Lung microvascular endothelial cell (primary cell): ENCODE results near the gene KCNA2. TPM values are rescaled to one million over a fixed set of nuclear protein-coding genes. Genes with fewer than 3 reads are reported as not detected.

ENCODE experiments used
- DNase-seq, 2 donors: peaks; one replicate each; pipeline versions ENCODE4 v3.0.0 to v3.0.0-alpha.2; 2010; ENCODE audit warnings: low read depth in 2 of 2
- total RNA-seq: library from RNA; depleted of rRNA; stranded (reverse); fragments of >200 nt; gene quantifications from 2 replicates; pipeline ENCODE4 v1.2.1, GENCODE V29; 2014

Gene KCNA2
- total RNA-seq, 1 donor from 2014 or later = not detected

DNA sequence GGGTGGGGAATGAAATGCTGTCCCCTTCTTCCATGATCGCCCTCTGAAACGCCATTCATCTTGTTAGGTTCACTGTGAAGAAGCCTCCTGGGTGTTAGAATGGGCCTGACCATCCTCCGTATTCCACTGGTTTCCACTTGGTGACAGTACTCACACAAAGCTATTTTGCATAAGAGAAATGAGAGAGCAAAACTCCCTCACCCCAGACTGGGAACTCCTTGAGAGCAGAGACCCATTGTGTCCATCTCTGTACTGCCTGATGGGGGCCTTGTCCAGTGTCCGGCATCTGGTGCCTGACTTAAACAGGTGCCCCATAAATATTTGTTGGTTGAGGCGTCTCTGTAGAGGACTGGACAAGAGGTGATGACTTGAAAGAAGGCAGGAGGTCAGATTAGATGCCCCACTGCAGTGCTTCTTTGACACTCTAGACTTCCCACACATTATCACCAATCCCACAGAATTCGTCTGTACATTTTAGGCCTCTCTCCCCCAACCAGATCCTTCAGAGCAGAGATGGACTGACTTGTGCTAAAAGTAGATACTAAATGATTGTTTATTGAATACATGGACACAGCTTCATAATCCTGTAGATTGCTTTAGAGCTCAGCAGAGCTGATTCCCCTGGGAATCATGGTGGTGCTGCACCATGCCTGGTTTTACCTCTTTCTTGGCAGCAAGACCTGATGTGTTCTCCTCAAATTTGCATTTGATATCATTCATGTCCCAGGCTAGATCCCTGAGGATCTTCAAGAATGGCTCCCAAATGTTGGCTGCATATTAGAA, 22.4 kb upstream of the KCNA2 start:
- DNase-seq = no peak

DNA sequence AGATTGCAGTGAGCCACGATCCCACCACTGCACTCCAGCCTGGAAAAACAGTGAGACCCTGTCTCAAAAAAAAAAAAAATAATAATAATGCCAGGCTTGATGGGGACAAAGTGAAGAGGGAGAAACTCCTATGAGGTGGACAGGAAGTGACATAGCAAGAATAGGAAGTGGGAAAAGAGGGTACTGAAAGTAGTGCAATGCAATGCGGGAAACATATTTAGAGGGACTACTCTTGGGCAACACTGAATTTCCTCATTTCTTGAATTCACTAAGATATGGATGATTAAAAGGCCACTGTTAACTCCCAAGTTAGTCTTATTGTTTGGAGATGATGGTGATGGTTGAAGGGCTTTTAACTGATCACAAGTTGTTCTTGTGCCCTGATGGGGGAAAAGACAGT, 21.6 kb upstream of the KCNA2 start:
- no peak for DNase-seq

DNA sequence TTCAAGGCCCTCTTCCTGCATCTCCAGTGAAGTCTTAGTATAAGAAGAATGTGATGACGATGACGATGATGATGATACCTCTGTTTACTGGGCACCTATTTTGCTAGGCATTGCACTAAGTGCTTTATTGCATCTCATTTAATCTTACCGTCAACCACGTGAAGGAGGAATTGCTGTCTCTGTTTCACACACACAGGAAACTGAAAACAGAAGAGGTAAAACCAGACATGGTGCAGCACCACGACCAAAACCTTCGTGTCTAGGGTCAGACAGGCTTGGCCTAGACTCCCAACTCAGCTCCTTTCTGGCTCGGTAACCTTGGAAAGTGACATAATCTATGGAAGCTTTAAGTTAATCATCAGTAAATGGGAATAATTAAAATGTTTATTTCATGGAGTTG, 20.7 kb upstream of the KCNA2 start:
- DNase-seq = no peak

DNA sequence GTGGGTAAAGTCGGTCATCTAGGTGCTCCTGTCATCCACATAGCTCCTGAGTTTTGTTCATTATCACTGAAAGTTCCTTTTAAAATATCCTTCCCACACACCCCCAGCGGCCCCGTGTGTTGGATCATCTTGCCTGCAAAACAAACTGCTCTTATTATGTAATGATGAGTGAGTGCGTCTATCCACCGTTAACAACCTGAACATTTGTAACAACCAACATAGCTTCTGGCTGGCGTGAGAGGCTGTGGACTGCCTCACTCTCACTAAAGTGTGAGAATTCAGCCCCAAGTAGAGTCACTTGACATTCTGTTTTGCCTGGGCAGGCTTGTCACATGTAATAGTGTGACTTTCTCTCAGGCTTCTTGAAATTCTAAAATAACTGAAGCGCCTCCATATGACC, 14.5 kb upstream of the KCNA2 start:
- DNase-seq = no peak

DNA sequence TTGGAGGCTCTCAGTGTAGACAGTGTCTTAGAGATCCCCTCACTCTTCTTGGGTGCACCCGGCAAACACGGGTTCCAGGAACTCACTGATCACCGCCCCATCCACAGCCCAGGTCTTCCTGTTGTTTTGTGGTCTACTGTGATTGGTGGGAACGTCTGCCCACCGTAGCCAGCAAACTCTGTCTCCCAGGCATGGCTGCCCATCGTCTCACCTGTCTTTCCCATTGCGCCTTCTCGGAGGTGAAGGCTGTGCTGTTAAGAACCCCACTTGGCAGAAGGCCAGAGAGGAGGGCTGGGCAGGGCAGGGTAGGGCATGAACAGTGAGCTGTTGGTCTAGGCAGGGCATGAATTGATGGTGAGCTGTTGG, 14.1 kb upstream of the KCNA2 start:
- DNase-seq = no peak

DNA sequence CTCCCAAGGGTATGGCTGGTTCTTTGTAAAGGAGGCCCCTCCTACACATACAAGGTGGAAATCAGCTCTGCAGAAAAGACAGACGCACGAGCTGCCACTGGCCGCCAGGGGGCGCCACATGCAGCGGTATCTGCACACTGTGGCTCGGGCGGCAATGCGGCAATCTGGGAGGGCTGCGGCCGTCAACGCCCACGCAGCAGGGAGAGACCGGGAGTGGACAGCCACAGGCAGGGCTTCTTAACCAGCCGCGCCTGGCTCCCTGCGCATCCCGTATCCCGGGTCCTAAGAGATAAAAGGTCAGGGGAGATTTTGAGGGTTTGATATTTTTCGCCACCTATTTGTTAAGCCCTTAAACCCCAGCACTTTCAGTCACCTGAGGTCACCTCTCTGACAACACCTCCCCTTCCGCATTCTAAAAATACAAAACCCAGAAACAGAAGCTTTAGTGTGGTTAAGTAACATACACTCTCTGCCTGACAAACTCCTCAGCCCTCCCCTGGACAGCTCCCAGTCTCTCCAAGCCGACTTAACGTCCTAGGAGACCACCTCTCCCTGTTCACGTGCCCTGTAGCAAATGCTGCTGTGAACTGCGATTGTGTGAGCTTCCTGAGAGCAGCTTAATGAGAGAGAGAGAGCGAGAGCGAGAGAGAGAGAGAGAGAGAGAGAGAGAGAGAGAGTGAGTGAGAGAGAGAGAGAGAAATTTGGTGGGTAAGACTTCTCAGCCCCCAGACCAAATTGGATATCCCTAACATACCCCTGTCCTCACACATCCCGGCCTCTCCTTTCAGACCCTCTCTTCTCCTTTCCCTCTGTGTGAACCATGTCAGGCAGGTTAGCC, 13.5 kb upstream of the KCNA2 start:
- DNase-seq = peak; percentile 65 to 81

DNA sequence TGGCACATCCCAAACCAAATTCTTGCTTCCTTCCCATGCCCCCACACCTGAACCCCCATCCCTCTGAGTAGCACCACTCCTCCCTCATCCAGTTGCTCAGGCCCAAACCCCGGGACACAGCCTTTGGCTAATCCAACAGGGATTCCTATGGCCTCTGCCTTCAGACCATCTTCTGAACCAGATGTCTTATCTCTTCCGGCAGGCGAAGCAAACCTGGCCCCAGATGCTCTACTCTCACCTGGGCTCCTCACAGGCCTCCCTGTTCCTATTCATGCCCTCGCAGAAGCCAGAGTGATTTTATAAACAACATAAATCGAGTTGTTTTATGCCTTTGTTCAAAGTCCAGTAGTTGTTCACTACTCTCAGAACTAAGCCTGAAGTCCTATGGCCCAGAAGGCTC, 12.5 kb upstream of the KCNA2 start:
- no peak for DNase-seq

DNA sequence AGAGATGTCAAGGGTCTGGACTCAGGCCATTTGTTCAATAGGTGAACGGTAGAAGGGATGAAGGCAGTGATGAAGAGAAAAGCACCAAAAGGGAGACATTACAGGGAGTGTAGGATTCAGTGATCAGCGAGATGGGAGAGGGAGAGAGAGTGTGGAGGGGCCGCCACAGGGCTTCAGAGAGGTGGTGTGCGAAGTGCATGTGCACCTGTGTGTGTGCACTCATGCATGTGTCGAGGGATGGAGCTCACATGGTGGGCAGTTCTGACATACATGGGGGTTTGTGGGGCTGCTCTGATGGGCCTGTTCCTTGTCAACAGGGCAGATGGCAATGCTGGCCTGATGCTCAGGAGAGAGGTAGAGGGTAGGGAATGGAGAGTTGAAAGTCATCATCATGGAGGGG, 11.4 kb upstream of the KCNA2 start:
- no peak for DNase-seq

DNA sequence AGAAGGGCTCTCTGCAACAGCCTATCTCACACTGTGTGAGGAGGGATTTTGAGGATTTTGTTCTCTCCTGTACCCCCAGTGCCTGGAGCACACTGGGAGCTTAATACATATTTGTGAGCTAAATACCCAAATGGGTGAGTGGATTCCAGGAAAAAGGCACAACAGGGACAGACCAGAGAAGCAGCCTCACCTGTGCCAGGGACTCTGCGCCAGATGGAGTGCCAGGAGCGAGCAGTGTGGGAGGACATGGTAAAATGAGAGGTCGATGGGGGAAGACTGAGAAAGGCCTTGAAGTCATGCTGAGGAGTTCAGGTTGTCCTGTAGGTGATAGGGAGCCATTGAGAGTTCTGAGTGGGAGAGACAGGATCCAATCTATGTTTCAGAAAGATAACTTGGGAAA, 11.0 kb upstream of the KCNA2 start:
- no peak for DNase-seq

DNA sequence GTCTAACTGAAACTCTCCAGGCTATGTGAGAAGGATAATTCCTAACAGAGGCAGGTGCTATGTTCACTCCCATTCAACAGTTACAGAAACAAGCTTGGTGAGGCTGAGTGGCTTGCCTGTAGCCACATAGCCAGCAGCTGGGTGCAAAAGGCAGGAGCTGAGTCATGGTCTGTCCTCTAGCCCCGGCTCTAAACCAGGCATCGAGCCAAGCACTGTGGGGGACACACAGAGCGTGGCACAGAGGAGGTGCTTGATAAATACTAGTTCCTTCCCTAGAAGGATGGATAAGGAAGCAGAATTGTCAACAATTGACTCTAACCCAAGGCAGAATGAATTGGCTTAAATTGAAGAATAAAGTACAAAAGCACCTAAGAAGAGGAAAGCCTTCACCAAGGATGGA, 10.4 kb upstream of the KCNA2 start:
- DNase-seq = no peak

DNA sequence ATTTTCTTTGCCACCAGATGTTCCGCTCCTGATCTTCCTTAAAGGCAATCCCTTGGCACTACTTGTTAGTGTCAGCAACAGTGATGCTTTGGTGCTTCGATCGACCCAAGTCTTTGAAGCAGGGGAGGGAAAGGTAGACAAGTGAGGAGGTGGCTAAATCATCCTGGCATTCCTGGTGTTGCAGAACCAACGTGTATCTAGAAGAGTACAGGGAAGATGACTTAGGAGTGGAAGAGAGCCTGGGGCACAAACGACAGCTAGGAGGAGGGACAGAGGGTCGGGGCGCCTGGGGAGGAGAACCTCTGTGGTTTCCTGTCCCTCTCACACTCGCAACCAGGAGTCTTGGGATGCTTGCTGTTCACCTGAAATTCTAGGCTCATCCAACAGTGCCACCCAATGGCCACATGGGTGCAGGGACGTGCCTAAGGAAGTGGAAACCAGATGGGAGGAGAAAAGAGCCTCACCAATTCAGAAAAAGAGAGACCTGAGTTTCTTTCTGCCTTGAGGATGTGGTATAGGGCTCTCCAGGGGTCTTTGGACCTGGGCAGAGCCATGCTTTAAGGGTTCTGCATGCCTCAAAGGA, 9.5 kb upstream of the KCNA2 start:
- peak; percentile 56 to 73 for DNase-seq

DNA sequence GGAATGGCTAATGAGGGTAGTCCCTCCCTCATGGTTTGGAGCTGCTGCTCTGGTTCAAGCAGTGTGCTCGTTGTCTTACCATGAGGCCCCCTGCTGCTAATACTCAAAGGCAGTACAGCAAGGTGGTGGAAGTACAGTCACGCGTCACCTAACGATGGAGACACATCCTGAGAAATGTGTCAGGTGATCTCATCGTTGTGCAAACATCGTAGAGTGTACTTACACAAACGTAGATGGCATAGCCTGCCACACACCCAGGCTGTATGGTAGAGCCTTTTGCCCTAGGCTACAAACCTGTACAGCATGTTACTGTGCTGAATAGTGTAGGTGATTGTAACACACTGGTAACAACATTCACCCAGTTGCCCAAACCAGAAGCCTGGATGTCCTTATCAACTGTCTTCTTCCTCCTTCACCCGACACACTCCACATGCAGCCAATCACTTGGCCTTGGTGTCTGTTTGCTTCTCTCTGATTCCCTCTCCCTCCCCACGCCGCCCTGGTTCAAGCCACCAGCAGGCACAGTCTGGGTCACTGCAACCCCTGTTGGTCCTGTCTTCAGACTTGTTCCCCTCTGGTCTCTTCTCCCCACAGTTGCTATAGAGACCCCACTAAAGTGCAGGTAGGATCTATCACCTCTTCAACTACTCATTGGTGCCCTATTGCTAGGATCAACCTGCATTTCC, 6.0 kb upstream of the KCNA2 start:
- no peak for DNase-seq

DNA sequence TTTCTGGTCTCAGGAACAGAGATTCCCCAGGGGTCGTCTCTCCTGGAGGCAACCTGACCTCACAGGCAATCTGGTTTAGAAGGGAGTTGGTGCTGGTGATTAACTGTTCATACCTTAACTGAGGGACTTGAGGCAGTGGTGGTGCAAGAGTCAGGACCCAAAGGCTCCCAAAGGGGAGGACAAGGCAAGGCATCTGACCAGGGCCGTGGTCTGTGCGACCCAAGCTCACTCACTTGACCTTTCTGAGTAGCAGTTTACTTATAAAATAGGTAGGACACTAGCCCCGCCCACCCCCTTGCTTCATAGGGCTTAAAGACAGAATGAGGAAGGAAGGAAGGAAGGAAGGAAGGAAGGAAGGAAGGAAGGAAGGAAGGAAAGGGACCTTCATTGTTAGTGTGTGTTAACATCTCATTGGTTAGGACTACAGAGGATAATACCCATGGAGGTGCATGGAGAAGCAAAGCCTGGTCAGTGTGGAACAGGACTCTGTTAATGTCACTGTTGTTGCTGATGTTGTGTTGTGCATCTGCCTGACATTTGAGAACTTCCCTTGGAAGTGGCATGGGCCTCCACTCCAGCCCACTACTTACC, 4.6 kb upstream of the KCNA2 start:
- DNase-seq = no peak

DNA sequence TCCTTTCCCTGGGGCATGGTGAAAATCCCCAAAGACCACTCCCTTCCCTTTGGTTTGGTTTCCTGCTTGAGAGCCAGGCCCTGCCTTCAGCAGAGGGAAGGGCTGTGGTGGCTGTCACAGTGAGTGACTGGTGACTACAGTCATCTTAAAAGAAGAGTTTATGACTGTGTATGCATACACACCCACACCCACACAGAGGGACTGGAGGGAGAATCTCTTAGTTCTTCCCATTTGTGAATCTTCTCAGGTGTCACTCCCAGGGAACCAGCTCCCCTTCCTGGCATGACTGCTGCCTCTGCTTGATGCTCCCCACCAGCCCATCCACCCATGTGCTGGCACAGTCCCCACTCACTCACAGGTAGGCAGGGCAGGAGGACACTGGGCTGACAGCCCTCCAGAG, 3.9 kb upstream of the KCNA2 start:
- no peak for DNase-seq

DNA sequence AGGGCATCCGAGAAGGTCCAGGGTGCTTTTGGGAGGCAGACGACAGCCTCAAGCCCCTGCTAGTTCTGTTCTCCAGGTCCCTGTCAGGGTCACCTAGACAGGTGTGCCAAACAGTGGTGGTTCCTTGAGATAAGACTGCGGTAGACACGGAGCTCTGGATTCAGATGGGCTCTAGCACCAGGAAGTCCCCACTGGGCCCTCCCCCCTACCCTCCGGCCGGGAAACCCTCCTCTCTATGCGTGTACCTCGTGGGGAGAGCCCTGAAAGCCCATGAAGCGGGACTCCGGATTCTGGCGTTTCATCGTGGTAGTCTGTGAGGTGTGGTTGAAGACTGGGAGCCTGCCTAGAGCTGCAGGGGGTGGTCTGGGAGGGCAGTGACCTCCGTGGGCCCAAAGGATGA, 2.1 kb upstream of the KCNA2 start:
- no peak for DNase-seq

DNA sequence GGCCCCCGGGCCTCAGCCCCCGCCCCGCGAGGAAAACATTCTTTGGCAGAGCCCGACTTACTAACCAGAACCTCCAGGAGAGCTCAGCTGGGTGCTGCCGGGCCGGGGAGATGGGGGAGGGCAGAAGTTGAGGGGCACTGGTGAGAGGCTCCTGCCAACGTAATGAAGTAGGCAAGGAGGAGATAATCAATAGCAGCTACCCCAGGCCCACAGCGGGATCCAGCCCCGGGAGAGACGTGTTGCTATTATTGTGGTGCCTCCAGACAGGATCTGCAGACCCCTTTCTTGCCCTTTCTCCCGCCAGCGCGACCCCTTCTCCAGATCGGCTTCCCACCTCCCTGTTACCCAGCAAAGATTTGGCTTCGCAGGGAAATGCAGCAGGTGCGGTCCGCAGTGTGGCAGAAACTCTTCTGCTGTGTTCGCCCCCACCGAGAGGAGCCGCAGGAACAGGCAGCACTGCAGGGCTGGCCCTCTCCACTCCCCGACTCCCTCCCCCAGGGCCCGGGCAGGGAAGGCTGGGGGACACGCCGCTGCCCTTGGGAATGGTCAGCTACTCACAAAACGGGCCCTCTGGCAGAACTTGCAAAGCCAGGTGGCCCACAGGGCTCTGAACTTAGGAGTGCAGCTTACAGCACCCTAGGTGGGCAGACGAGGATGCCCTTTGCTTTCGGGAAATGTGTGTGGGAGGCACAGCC, 1.5 kb upstream of the KCNA2 start:
- DNase-seq = no peak

DNA sequence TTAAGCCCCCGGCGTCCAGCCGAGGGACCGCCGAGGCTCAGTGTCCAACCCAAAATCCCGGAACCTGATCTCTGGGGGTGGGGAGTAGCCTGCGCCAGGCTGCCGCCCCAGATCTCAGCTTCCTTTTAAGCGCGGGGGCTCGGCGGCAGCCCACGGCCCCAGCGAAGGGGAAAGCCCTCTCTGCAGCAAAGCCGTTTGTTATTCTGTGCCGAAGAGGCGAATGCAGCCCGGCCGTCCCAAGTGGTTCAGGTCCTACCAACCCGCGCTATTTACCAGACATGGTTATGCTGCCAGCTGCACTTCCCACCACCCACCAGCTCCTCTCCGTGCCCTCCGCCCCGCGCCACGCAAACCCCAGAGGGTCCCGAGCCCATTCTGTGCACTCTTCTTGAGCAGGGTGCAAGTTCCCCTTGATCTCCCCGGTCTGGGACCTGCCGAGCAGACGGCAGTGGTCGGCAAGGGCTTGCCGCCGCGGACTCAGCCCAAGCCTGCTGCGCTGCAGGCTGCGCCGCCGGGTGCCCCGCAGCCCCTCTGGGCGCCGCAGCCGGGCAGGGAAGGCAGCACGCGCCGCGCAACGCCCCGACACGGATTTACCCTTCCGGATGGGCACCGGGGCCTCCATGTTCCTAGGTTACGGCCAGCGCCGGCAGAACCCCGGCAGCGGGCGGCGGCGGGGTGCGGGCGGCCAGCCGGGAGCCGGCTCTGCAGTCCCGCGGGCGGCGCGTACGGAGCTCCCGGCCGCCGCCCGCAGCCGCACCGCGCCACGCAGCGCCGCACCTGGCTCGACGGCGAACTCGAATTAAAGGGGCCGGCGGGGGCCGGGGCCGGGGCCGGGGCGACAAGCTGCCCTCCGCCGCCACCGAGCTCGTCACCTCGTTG, 738 bp upstream of the KCNA2 start:
- no peak for DNase-seq

DNA sequence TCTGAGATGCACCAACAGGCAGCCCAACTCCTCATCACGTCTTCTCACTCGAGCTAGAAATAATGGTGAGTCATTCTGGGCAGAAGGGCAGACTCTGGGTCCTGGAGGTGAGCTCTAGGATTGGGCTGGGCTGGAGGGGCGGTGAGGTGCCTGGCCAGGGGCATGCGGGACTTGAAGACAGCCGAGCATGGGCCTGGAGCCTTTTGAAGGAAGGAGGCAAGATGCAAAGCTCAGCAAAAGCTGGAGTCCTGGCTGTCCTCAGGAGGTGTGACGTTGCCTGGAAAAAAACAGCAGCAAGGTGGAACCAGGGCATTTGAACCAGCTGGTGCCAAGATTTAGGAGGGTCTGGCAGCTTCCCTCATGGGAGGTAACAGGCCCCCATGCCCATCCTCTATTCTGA, 712 bp downstream of the KCNA2 start:
- no peak for DNase-seq

DNA sequence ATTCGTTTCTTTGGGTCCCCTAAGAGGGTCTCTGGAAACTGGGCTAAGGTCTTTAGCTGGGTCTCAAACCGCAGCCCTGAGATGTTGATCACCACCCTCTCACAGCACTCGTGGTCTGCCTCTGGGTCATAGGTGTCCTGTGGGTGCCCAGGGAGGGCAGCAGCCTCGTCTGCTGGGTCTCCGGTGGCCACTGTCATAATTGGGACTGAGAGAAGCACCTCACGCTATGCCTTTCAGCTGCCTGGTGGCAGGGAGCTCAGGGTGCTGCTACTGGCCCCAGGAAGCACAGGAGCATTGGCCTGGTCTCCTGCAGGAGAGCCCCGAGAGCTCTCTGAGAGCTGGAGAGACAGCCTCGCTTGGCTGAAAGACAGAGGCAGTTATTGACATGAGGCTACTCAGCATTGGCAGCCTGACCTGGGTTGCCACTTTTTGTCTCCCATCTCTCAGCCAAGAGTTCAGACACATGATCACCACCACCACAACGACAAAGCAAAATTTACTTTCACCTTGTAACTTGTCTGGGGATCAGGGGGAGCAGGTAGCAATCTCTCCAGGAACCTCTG, 1.5 kb downstream of the KCNA2 start:
- DNase-seq = no peak

DNA sequence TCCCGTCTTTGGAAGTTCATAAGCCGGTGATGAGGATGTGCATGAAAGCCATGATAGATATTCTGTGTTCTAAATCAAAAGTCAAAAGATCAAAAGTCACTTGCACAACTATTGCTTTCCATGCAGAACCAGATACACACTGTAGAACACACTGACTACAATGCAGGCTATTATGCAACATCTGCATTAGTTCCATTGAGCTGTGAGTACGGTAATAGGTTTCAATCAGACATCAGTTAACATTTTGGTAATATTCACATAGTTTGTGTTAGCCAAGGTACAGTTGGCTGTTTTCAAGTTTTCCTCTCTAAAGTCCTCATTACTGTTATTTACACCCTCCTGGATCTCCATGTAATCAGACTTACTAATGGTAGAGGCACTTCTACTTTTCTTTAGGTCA, 3.1 kb downstream of the KCNA2 start:
- no peak for DNase-seq
